CD4-positive, CD25-positive, alpha-beta regulatory T cell (primary cell): ENCODE data around the gene ZEB1. TPM values are rescaled to one million over a fixed set of nuclear protein-coding genes. Genes with fewer than 3 reads are reported as not detected.
A peak's percentile ranks its signal among the peaks of the same experiment; 100 is the strongest.

Experiments
- ATAC-seq, 2 donors: fragments of 150-1000 bp; cut with Tn5 transposase; one replicate each; pipeline ENCODE4 v1.10.0; 2021; ENCODE audit warnings: low read depth in 2 of 2, moderate number of reproducible peaks in 2 of 2, moderate library complexity in 1 of 2
- DNase-seq, 3 donors: peaks; one replicate each; pipeline versions ENCODE4 v3.0.0 to v3.0.0-alpha.2; 2012 to 2022; ENCODE audit warnings: mixed read lengths in 1 of 3
- H3K27ac ChIP-seq: one replicate; pipeline ENCODE4 v1.7.0; 2013; ENCODE audit warnings: mild to moderate bottlenecking, low read length; ENCODE audit not compliant: insufficient read depth, poor library complexity, severe bottlenecking
- H3K27me3 ChIP-seq: one replicate; pipeline ENCODE4 v1.7.0; 2013; ENCODE audit warnings: low read length; ENCODE audit not compliant: control insufficient read depth, insufficient read depth
- H3K36me3 ChIP-seq: one replicate; pipeline ENCODE4 v1.7.0; 2013; ENCODE audit warnings: mild to moderate bottlenecking, low read length, moderate library complexity; ENCODE audit not compliant: control insufficient read depth, insufficient read depth
- H3K4me1 ChIP-seq: 2 replicates; pipeline ENCODE4 v1.7.0; 2013; ENCODE audit warnings: mild to moderate bottlenecking, low read length; ENCODE audit not compliant: insufficient read depth, control insufficient read depth, poor library complexity, severe bottlenecking
- H3K4me3 ChIP-seq: one replicate; pipeline ENCODE4 v1.7.0; 2013; ENCODE audit warnings: low read depth, mild to moderate bottlenecking, low read length, moderate library complexity
- H3K9me3 ChIP-seq, 2 experiments: 1 replicate in 1 of 2; 2 replicates in 1 of 2; pipeline ENCODE4 v1.7.0; 2013; ENCODE audit warnings: low read length in 2 of 2, mild to moderate bottlenecking in 1 of 2, moderate library complexity in 1 of 2; ENCODE audit not compliant: control insufficient read depth in 2 of 2
- H3K27ac Mint-ChIP-seq, 3 donors: one replicate each; pipeline ENCODE4 v1.8.0; 2020 to 2022; ENCODE audit warnings: mild to moderate bottlenecking in 3 of 3, mixed read lengths in 3 of 3, moderate library complexity in 2 of 3
- H3K27me3 Mint-ChIP-seq: one replicate; pipeline ENCODE4 v1.8.0; 2022; ENCODE audit warnings: mild to moderate bottlenecking, mixed read lengths
- H3K36me3 Mint-ChIP-seq: one replicate; pipeline ENCODE4 v1.8.0; 2020; ENCODE audit warnings: mixed read lengths
- H3K4me1 Mint-ChIP-seq, 4 donors: one replicate each; pipeline ENCODE4 v1.8.0; 2020 to 2022; ENCODE audit warnings: mixed read lengths in 4 of 4, mild to moderate bottlenecking in 1 of 4
- H3K4me3 Mint-ChIP-seq, 4 donors: one replicate each; pipeline ENCODE4 v1.8.0; 2020 to 2022; ENCODE audit warnings: mild to moderate bottlenecking in 4 of 4, mixed read lengths in 4 of 4, moderate library complexity in 3 of 4
- H3K9me3 Mint-ChIP-seq, 7 donors: one replicate each; pipeline ENCODE4 v1.8.0; 2020 to 2022; ENCODE audit warnings: mixed read lengths in 7 of 7, mild to moderate bottlenecking in 3 of 7, moderate library complexity in 2 of 7
- polyA plus RNA-seq, 4 donors: library from polyadenylated mRNA; unstranded; fragments of 300-500 nt; fragmentation: Illumina TruSeq; gene quantifications; one replicate each; pipeline ENCODE4 v1.2.3, GENCODE V29; 2021
- total RNA-seq: library from RNA; stranded (reverse); gene quantifications from one replicate; pipeline ENCODE4 v1.2.3, GENCODE V29; 2022

Gene ZEB1
- total and polyA plus RNA-seq, 5 donors from 2014 or later: 26.2 to 150 (median 30.8) TPM

- H3K4me3 ChIP-seq: no peak overlapping the region
- peaks cover 20% of the 10 kb centered on the region for H3K36me3 ChIP-seq
- H3K27me3 Mint-ChIP-seq: no peaks in the 10 kb centered on the region
- H3K4me3 Mint-ChIP-seq: no peak overlapping the region
- peaks cover 12 to 39% (median 28%) of the 10 kb centered on the region in 4 donors for H3K4me1 Mint-ChIP-seq
- H3K9me3 Mint-ChIP-seq: peaks cover 0 to 37% (median 13%) of the 10 kb centered on the region in 7 donors
- peaks cover 13% of the 10 kb centered on the region in 2 experiments for H3K9me3 ChIP-seq
- peaks cover 38% of the 10 kb centered on the region for H3K36me3 Mint-ChIP-seq
- no peaks in the 10 kb centered on the region for H3K4me1 ChIP-seq
- H3K27ac Mint-ChIP-seq: no peak overlapping the region
- DNase-seq: no peak
- no peaks in the 10 kb centered on the region for H3K27me3 ChIP-seq
- no peak for ATAC-seq
- H3K27ac ChIP-seq: no peak overlapping the region
Measured at GRCh38 chr10:31457858-31458257, 138.8 kb downstream of the ZEB1 start.

- no peaks in the 10 kb centered on the region for H3K27me3 Mint-ChIP-seq
- ATAC-seq (no peak), DNase-seq (no peak)
- Histone ChIP-seq H3K27ac (no peak overlapping the region), H3K4me1 (no peaks in the 10 kb centered on the region), H3K27me3 (no peaks in the 10 kb centered on the region), H3K4me3 (no peak overlapping the region), H3K36me3 (peaks cover 31% of the 10 kb centered on the region), H3K9me3 (peaks cover 24% of the 10 kb centered on the region in 2 experiments)
- H3K36me3 Mint-ChIP-seq: peaks cover 41% of the 10 kb centered on the region
- H3K4me1 Mint-ChIP-seq: peaks cover 15 to 36% (median 30%) of the 10 kb centered on the region in 4 donors
- peaks cover 0 to 42% (median 21%) of the 10 kb centered on the region in 7 donors for H3K9me3 Mint-ChIP-seq
- H3K4me3 Mint-ChIP-seq: no peak overlapping the region
- no peak overlapping the region for H3K27ac Mint-ChIP-seq
Measured at GRCh38 chr10:31458974-31459373, 140.0 kb downstream of the ZEB1 start.

- peaks cover 0 to 38% (median 23%) of the 10 kb centered on the region in 7 donors for H3K9me3 Mint-ChIP-seq
- ATAC-seq (no peak), DNase-seq (no peak)
- no peaks in the 10 kb centered on the region for H3K27me3 Mint-ChIP-seq
- Histone ChIP-seq H3K27me3 (no peaks in the 10 kb centered on the region), H3K36me3 (peaks cover 44% of the 10 kb centered on the region), H3K4me1 (no peaks in the 10 kb centered on the region), H3K27ac (no peak overlapping the region), H3K9me3 (peaks cover 33% of the 10 kb centered on the region in 2 experiments), H3K4me3 (no peak overlapping the region)
- H3K36me3 Mint-ChIP-seq: peaks cover 39% of the 10 kb centered on the region
- no peak overlapping the region for H3K27ac Mint-ChIP-seq
- peaks cover 15 to 33% (median 26%) of the 10 kb centered on the region in 4 donors for H3K4me1 Mint-ChIP-seq
- no peak overlapping the region for H3K4me3 Mint-ChIP-seq
Measured at GRCh38 chr10:31460242-31460641, 141.2 kb downstream of the ZEB1 start.

GRCh38 chr10:31464552-31464951, 145.5 kb downstream of the ZEB1 start:
- peaks cover 74% of the 10 kb centered on the region for H3K36me3 ChIP-seq

DNA sequence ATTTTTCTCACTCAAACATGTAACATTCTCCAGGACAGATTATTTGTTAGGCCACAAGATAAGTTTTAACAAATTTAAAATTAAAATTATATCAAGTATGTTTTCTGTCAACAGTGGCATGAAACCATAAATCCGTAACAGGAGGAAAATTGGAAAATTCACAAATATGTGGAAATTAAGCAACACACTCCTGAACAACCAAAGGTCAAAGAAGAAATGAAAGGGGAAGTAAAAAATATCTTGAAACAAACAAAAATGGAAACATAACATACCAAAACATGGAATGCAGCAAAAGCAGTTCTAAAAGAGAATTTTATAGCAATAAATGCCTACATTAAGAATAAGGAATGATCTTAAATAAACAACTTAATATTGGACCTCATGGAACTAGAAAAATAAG, 147.3 kb downstream of the ZEB1 start:
- peaks cover 0 to 46% (median 26%) of the 10 kb centered on the region in 7 donors for H3K9me3 Mint-ChIP-seq
- no peak overlapping the region for H3K4me3 ChIP-seq
- ATAC-seq (no peak), DNase-seq (no peak)
- H3K27ac Mint-ChIP-seq: no peak overlapping the region
- no peaks in the 10 kb centered on the region for H3K27me3 Mint-ChIP-seq
- no peaks in the 10 kb centered on the region for H3K27me3 ChIP-seq
- no peak overlapping the region for H3K4me3 Mint-ChIP-seq
- H3K9me3 ChIP-seq: peaks cover 39 to 44% of the 10 kb centered on the region in 2 experiments
- H3K4me1 ChIP-seq: no peaks in the 10 kb centered on the region
- no peak overlapping the region for H3K27ac ChIP-seq
- peaks cover 62% of the 10 kb centered on the region for H3K36me3 Mint-ChIP-seq
- H3K4me1 Mint-ChIP-seq: peaks cover 0 to 13% (median 5%) of the 10 kb centered on the region in 4 donors
- H3K36me3 ChIP-seq: peaks cover 69% of the 10 kb centered on the region

More at GRCh38 chr10:31464552-31464951, 145.5 kb downstream of the ZEB1 start:
- H3K9me3 ChIP-seq: peaks cover 39 to 47% of the 10 kb centered on the region in 2 experiments
- peaks cover 0 to 46% (median 33%) of the 10 kb centered on the region in 7 donors for H3K9me3 Mint-ChIP-seq
- no peak overlapping the region for H3K27ac ChIP-seq
- DNase-seq (no peak), ATAC-seq (no peak)
- no peak overlapping the region for H3K4me3 Mint-ChIP-seq
- H3K4me3 ChIP-seq: no peak overlapping the region
- H3K27me3 Mint-ChIP-seq: no peaks in the 10 kb centered on the region
- peaks cover 1 to 14% (median 5%) of the 10 kb centered on the region in 4 donors for H3K4me1 Mint-ChIP-seq
- H3K27ac Mint-ChIP-seq: no peak overlapping the region
- no peaks in the 10 kb centered on the region for H3K27me3 ChIP-seq
- H3K4me1 ChIP-seq: no peaks in the 10 kb centered on the region
- H3K36me3 Mint-ChIP-seq: peaks cover 72% of the 10 kb centered on the region

DNA sequence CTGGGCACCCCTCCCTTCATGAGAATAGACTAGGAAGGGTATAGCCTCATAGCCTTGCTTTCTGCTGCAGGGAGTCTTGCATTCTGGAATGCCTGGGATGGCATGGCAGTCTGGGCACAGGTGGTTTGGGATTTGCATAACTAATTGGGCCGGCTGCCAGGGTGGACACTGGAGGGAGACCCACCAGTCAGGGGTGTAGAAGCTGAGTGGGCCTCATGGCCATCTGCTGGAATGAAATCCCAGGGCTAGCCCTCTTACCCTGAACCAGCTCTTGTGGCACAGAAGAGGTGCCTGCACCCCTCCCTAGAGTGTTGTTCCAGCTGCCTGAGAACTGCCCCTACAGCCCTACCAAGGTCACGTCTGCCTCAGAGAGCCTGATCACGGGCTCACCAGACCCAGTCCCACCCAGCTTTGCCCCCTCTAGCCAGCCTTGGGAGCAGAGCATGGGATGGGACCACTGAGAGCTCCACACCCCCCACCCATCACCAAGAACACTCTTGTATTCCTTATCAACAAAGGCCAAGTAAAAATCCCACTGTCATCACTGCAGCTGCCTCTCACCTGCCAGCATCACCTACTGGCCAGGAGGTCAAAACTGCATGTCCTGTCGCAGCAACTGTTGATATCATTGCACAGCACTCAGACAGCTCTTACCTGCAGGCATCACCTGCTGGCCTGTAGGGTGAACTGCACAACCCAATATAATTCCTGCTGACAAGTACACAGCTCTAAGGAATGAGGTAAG, 148.9 kb downstream of the ZEB1 start:
- Histone ChIP-seq H3K9me3 (peaks cover 25 to 33% of the 10 kb centered on the region in 2 experiments), H3K4me3 (no peak overlapping the region), H3K36me3 (peaks cover 52% of the 10 kb centered on the region), H3K27me3 (no peaks in the 10 kb centered on the region), H3K27ac (no peak overlapping the region), H3K4me1 (no peaks in the 10 kb centered on the region)
- Mint-ChIP-seq H3K27me3 (no peaks in the 10 kb centered on the region), H3K36me3 (peaks cover 48% of the 10 kb centered on the region), H3K4me3 (no peak overlapping the region), H3K27ac (no peak overlapping the region), H3K4me1 (peaks cover 0 to 8% (median 4%) of the 10 kb centered on the region in 4 donors), H3K9me3 (peaks cover 0 to 32% (median 18%) of the 10 kb centered on the region in 7 donors)
- ATAC-seq: no peak
- peak in 1 of 3 donors; percentile 30 for DNase-seq

DNA sequence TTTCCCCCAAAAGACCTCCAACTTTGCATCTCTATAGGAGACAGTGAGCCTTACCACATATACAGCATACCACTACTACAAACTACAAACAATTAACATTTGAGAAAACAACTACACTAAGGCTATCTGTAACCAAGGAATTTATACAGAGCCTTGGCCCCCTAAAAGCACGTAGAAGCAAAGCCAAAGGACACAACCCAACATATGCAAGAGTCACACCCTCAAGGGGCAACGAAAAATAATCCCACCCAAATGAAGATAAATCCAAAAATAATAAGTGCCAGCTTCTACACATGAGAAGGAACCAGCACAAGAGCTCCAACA, 149.5 kb downstream of the ZEB1 start:
- H3K4me3 ChIP-seq: no peak overlapping the region
- Mint-ChIP-seq H3K27ac (peak overlapping the region in 1 of 3 donors; percentile 52), H3K9me3 (peaks cover 0 to 26% (median 16%) of the 10 kb centered on the region in 7 donors), H3K27me3 (no peaks in the 10 kb centered on the region), H3K36me3 (peaks cover 42% of the 10 kb centered on the region), H3K4me3 (no peak overlapping the region), H3K4me1 (peaks cover 0 to 6% (median 3%) of the 10 kb centered on the region in 4 donors)
- ATAC-seq (no peak), DNase-seq (no peak)
- no peaks in the 10 kb centered on the region for H3K4me1 ChIP-seq
- peaks cover 20 to 28% of the 10 kb centered on the region in 2 experiments for H3K9me3 ChIP-seq
- peaks cover 47% of the 10 kb centered on the region for H3K36me3 ChIP-seq
- H3K27me3 ChIP-seq: no peaks in the 10 kb centered on the region
- no peak overlapping the region for H3K27ac ChIP-seq

GRCh38 chr10:31475519-31475918, 156.5 kb downstream of the ZEB1 start:
- Mint-ChIP-seq H3K4me3 (no peak overlapping the region), H3K27me3 (no peaks in the 10 kb centered on the region), H3K27ac (peak overlapping the region in 1 of 3 donors; percentile 50), H3K36me3 (peaks cover 12% of the 10 kb centered on the region), H3K4me1 (peaks cover 11 to 29% (median 23%) of the 10 kb centered on the region in 4 donors), H3K9me3 (peaks cover 3 to 25% (median 5%) of the 10 kb centered on the region in 7 donors)
- Histone ChIP-seq H3K36me3 (no peaks in the 10 kb centered on the region), H3K4me1 (no peaks in the 10 kb centered on the region), H3K27ac (no peak overlapping the region), H3K27me3 (no peaks in the 10 kb centered on the region), H3K9me3 (peaks cover 12 to 14% of the 10 kb centered on the region in 2 experiments), H3K4me3 (no peak overlapping the region)
- no peak for DNase-seq
- ATAC-seq: no peak
